Smooth muscle cell (in vitro differentiated cells): ENCODE results near the gene DLG2. TPM values are rescaled to one million over a fixed set of nuclear protein-coding genes. Genes with fewer than 3 reads are reported as not detected.

Source experiments
- DNase-seq: peaks from one replicate; lab custom pipeline; 2025; ENCODE audit not compliant: unreplicated experiment; lab: John Stamatoyannopoulos, UW
- H2AFZ ChIP-seq: fragments of 200-600 bp; sonication (generic); 2 replicates; pipeline ENCODE4 v1.6.0; 2016; ENCODE audit warnings: antibody characterized with exemption, low read depth, mild to moderate bottlenecking
- H3F3A ChIP-seq: fragments of 200-600 bp; sonication (generic); 2 replicates; pipeline ENCODE4 v1.6.0; 2017; ENCODE audit warnings: antibody characterized with exemption, low read depth
- H3K27ac ChIP-seq: fragments of 200-600 bp; sonication (generic); 2 replicates; pipeline ENCODE4 v1.5.1; 2016; ENCODE audit warnings: low read depth, mild to moderate bottlenecking
- H3K27me3 ChIP-seq: fragments of 200-600 bp; sonication (generic); 2 replicates; pipeline ENCODE4 v1.6.1; 2016; ENCODE audit warnings: low read depth, mild to moderate bottlenecking
- H3K36me3 ChIP-seq: fragments of 200-600 bp; sonication (generic); 2 replicates; pipeline ENCODE4 v1.5.1; 2016; ENCODE audit warnings: low read depth
- H3K4me1 ChIP-seq: fragments of 200-600 bp; sonication (generic); 2 replicates; pipeline ENCODE4 v1.5.1; 2016; ENCODE audit warnings: low read depth
- H3K4me2 ChIP-seq: fragments of 200-600 bp; sonication (generic); 2 replicates; pipeline ENCODE4 v1.6.0; 2016; ENCODE audit warnings: mild to moderate bottlenecking
- H3K4me3 ChIP-seq: fragments of 200-600 bp; sonication (generic); 2 replicates; pipeline ENCODE4 v1.5.1; 2016; ENCODE audit warnings: mild to moderate bottlenecking
- H3K79me2 ChIP-seq: fragments of 200-600 bp; sonication (generic); 2 replicates; pipeline ENCODE4 v1.6.0; 2016; ENCODE audit warnings: low read depth, mild to moderate bottlenecking
- H3K9ac ChIP-seq: fragments of 200-600 bp; sonication (generic); 2 replicates; pipeline ENCODE4 v1.6.0; 2016; ENCODE audit warnings: low read depth
- H3K9me3 ChIP-seq: fragments of 200-600 bp; sonication (generic); replicated peaks from 2 replicates; pipeline ENCODE4 v1.5.1; 2016; ENCODE audit warnings: low read depth
- H4K20me1 ChIP-seq: fragments of 200-600 bp; sonication (generic); 2 replicates; pipeline ENCODE4 v1.6.0; 2016; ENCODE audit warnings: low read depth
- WGBS: methylation state at CpG from one replicate; pipeline ENCODE4 v1.1.7; 2016; ENCODE audit warnings: low lambda C conversion rate; 5-methylcytosine and 5-hydroxymethylcytosine counted together
- polyA plus RNA-seq: library from polyadenylated mRNA; unstranded; fragments of >200 nt; fragmentation: Nextera tagmentation; extraction: Ambion mirVana; gene quantifications from 2 replicates; pipeline ENCODE4 v1.2.1, GENCODE V29; 2016
- total RNA-seq: library from RNA; depleted of rRNA; stranded (reverse); fragments of >200 nt; gene quantifications from 2 replicates; pipeline ENCODE4 v1.2.3, GENCODE V29; 2014
- TF ChIP-seq, protein P1 (sequence below): fragments of 200-600 bp; sonication (generic); IDR thresholded peaks from 2 replicates; pipeline ENCODE4 v1.5.1; 2017; ENCODE audit warnings: borderline replicate concordance, mild to moderate bottlenecking, antibody characterized with exemption; ENCODE audit not compliant: insufficient read depth, poor library complexity, severe bottlenecking

The DLG2 gene
- total and polyA plus RNA-seq, 2 experiments from 2014 or later: 0.74 to 1.1 TPM

DNA sequence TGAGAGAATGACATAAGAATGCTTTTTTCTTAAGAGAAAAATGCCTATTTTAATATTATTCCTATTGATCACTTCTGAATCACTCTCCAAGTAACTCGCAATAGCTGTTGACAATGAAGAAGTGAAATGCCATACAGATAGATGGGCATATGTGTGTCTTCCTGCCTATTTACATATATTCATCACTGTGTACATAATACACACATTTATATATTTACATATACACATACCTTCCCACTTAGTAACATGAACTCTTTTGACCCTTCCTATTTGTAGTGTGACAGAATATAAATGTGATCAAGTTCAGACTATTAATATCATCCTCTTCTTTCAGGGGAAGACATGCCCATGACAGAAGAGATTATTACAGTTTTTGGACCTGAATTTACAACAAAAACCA lies 756.7 kb downstream of the DLG2 start:
- H3K4me1 ChIP-seq: peaks cover 10% of the 10 kb centered on the region
- no peak overlapping the region for H3K27ac ChIP-seq
- H2AFZ ChIP-seq: no peak overlapping the region
- no peaks in the 10 kb centered on the region for H3K9me3 ChIP-seq
- peak overlapping the region; percentile 7 for H3K4me2 ChIP-seq
- TF ChIP-seq, protein P1, sequence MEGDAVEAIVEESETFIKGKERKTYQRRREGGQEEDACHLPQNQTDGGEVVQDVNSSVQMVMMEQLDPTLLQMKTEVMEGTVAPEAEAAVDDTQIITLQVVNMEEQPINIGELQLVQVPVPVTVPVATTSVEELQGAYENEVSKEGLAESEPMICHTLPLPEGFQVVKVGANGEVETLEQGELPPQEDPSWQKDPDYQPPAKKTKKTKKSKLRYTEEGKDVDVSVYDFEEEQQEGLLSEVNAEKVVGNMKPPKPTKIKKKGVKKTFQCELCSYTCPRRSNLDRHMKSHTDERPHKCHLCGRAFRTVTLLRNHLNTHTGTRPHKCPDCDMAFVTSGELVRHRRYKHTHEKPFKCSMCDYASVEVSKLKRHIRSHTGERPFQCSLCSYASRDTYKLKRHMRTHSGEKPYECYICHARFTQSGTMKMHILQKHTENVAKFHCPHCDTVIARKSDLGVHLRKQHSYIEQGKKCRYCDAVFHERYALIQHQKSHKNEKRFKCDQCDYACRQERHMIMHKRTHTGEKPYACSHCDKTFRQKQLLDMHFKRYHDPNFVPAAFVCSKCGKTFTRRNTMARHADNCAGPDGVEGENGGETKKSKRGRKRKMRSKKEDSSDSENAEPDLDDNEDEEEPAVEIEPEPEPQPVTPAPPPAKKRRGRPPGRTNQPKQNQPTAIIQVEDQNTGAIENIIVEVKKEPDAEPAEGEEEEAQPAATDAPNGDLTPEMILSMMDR: no peak
- H3K79me2 ChIP-seq: no peaks in the 10 kb centered on the region
- no peak overlapping the region for H3K4me3 ChIP-seq
- WGBS: 100% methylated on average over 1 of the region's 1 CpG
- H3K9ac ChIP-seq: no peak overlapping the region
- H3K27me3 ChIP-seq: no peaks in the 10 kb centered on the region
- no peaks in the 10 kb centered on the region for H4K20me1 ChIP-seq
- no peak for DNase-seq
- no peaks in the 10 kb centered on the region for H3K36me3 ChIP-seq
- no peaks in the 10 kb centered on the region for H3F3A ChIP-seq

DNA sequence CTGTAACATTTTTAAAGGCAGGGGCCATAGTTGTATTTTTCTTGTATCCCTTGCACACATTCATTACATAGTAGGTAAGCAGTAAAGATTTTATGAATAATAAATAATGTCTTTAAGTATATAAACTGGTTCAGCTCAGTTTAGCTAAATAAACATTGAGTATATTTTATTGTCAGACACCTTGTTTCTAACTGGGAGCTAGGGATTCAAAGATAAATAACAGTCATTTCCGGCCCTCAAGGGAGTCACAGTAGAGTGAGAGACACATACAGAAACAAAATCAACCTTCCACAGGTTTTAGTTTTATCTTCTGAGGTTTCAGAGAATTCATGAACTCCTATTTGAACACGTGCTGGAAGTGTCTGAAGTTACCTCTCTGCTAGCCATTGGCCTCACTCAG lies 760.2 kb downstream of the DLG2 start:
- 79% methylated on average over 2 of the region's 2 CpGs for WGBS
- Histone ChIP-seq H3K27me3 (no peaks in the 10 kb centered on the region), H2AFZ (no peak overlapping the region), H3K4me1 (peaks cover 13% of the 10 kb centered on the region), H3K9ac (no peak overlapping the region), H3K36me3 (no peaks in the 10 kb centered on the region), H3K4me2 (no peak overlapping the region), H3K27ac (no peak overlapping the region), H3K9me3 (no peaks in the 10 kb centered on the region), H3K79me2 (no peaks in the 10 kb centered on the region), H4K20me1 (no peaks in the 10 kb centered on the region), H3F3A (no peaks in the 10 kb centered on the region), H3K4me3 (no peak overlapping the region)
- TF ChIP-seq, protein P1: no peak
- DNase-seq: no peak

DNA sequence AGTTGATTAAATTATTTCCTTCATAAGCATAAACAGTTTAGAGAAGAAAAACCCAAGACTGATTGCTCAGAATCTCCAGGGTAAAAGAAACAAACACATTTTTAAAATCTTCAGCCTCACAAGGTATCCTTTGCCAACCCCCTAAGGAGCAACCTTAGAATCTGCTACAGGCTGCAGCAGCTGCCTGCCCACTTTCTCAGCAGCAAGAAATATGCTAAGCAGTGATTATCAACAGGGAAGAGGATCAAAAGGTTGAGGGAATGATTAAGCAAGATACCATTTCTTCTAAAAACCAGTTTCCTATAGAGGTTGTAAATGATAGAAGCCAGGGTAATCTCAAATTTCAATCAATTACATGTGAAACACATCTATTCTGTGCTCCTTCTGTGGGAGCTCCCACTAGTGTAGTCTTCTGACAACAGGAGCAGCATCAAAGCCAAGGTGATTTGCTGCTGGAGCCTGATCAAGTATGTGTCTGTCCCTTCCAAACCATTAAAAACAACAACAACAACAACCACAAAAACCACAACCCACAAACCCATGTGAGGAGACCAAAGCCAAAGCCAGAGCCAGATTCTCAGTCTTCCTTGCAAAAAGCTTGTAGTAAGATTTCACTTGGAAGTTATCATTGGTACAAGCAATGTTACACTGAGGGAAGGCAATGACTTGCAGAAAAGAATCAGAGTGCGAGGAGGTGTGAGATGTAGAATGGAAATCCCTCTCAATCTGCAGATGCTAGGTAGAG lies 761.2 kb downstream of the DLG2 start:
- Histone ChIP-seq H3K9ac (no peak overlapping the region), H3K4me3 (no peak overlapping the region), H3K27ac (peak overlapping the region; percentile 7), H3K36me3 (no peaks in the 10 kb centered on the region), H4K20me1 (no peaks in the 10 kb centered on the region), H3K4me1 (peaks cover 13% of the 10 kb centered on the region), H3F3A (no peaks in the 10 kb centered on the region), H2AFZ (peak overlapping the region; percentile 8), H3K79me2 (no peaks in the 10 kb centered on the region), H3K4me2 (peak overlapping the region; percentile 31), H3K9me3 (no peaks in the 10 kb centered on the region), H3K27me3 (no peaks in the 10 kb centered on the region)
- TF ChIP-seq, protein P1: no peak
- DNase-seq: no peak
- 68% methylated on average over 1 of the region's 1 CpG for WGBS

DNA sequence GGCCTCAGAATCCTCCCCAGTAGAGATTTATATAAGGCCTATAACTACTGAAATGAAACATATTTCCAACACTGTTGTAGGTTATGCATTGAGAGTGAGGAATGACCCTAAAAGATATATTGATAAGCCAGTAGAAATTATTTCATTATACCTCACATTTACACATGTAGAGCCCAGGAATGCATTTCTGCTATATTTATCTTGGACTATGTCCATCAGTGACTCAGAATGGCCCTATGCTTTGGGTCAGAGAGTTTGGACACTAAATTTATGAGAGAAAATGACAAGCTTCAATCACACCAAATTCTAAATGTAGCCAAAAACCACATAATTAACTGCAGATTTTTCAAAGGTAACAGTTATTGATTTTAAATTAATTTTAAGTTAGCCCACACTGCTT lies 761.9 kb downstream of the DLG2 start:
- no peak overlapping the region for H3K9ac ChIP-seq
- H2AFZ ChIP-seq: no peak overlapping the region
- no peak overlapping the region for H3K4me3 ChIP-seq
- peak overlapping the region; percentile 2 for H3K4me2 ChIP-seq
- H3K36me3 ChIP-seq: no peaks in the 10 kb centered on the region
- TF ChIP-seq, protein P1: no peak
- DNase-seq: no peak
- H3K79me2 ChIP-seq: no peaks in the 10 kb centered on the region
- H3K9me3 ChIP-seq: no peaks in the 10 kb centered on the region
- H3K4me1 ChIP-seq: peaks cover 13% of the 10 kb centered on the region
- H3F3A ChIP-seq: no peaks in the 10 kb centered on the region
- no peaks in the 10 kb centered on the region for H4K20me1 ChIP-seq
- no peaks in the 10 kb centered on the region for H3K27me3 ChIP-seq
- no peak overlapping the region for H3K27ac ChIP-seq
